HK-2 (cell line): ENCODE measurements around the gene OR2A5.
"Not testable (repeated sequence)": the region's sequence is repeated elsewhere in the genome, so short reads cannot be mapped to it uniquely, and the experiment has no call there.

Experiments used
- DNase-seq: peaks from one replicate; pipeline ENCODE4 v3.0.0-alpha.2; 2018; ENCODE audit not compliant: unreplicated experiment

OR2A5 gene

GRCh38 chr7:144032985-144033709, 15.6 kb upstream of the OR2A5 start:
- DNase-seq: no peak

GRCh38 chr7:144035385-144035784, 13.4 kb upstream of the OR2A5 start:
- DNase-seq: no peak

- DNase-seq: no peak
Observed at GRCh38 chr7:144036302-144036885, 12.4 kb upstream of the OR2A5 start.

GRCh38 chr7:144037414-144038035, 11.2 kb upstream of the OR2A5 start:
- no peak for DNase-seq

GRCh38 chr7:144038887-144039286, 9.9 kb upstream of the OR2A5 start:
- DNase-seq: no peak

- DNase-seq: no peak
Observed at GRCh38 chr7:144049491-144049890, 743 bp downstream of the OR2A5 start.

- no peak for DNase-seq
Observed at GRCh38 chr7:144050093-144050492, 1.3 kb downstream of the OR2A5 start.

- DNase-seq: not testable (repeated sequence)
Observed at GRCh38 chr7:144050884-144051283, 2.1 kb downstream of the OR2A5 start.

GRCh38 chr7:144057954-144058353, 9.2 kb downstream of the OR2A5 start:
- DNase-seq: peak; percentile 8

GRCh38 chr7:144063710-144064109, 15.0 kb downstream of the OR2A5 start:
- no peak for DNase-seq

- no peak for DNase-seq
Observed at GRCh38 chr7:144069511-144069910, 20.8 kb downstream of the OR2A5 start, which contains the start of gene OR2A25. Gene OR2A25, plus strand, starts transcription at chr7:144069811. Its CDS starts 4,409 bp downstream, at chr7:144074220.

- DNase-seq: no peak
Observed at GRCh38 chr7:144069953-144070352, 21.2 kb downstream of the OR2A5 start.

GRCh38 chr7:144074374-144074773, 25.6 kb downstream of the OR2A5 start:
- DNase-seq: no peak

- no peak for DNase-seq
Observed at GRCh38 chr7:144085978-144086377, 37.2 kb downstream of the OR2A5 start, which contains the start of gene OR2A12. Gene OR2A12, plus strand, starts transcription at chr7:144086278. Its CDS starts 8,830 bp downstream, at chr7:144095108.

- DNase-seq: no peak
Observed at GRCh38 chr7:144086730-144087129, 38.0 kb downstream of the OR2A5 start.

GRCh38 chr7:144087230-144087629, 38.5 kb downstream of the OR2A5 start:
- DNase-seq: no peak

GRCh38 chr7:144090667-144091066, 41.9 kb downstream of the OR2A5 start:
- no peak for DNase-seq

GRCh38 chr7:144098776-144099175, 50.0 kb downstream of the OR2A5 start:
- no peak for DNase-seq

- no peak for DNase-seq
Observed at GRCh38 chr7:144100607-144101006, 51.9 kb downstream of the OR2A5 start.

GRCh38 chr7:144102041-144102440, 53.3 kb downstream of the OR2A5 start:
- DNase-seq: no peak

- DNase-seq: no peak
Observed at GRCh38 chr7:144105211-144105610, 56.5 kb downstream of the OR2A5 start.
